ENCODE data around the gene MYADML2. TPM values are rescaled to one million over a fixed set of nuclear protein-coding genes. Genes with fewer than 3 reads are reported as not detected.

MYADML2 gene
- total RNA-seq, 2 donors from 2014 or later: 0.27 TPM; not detected in 1

DNA sequence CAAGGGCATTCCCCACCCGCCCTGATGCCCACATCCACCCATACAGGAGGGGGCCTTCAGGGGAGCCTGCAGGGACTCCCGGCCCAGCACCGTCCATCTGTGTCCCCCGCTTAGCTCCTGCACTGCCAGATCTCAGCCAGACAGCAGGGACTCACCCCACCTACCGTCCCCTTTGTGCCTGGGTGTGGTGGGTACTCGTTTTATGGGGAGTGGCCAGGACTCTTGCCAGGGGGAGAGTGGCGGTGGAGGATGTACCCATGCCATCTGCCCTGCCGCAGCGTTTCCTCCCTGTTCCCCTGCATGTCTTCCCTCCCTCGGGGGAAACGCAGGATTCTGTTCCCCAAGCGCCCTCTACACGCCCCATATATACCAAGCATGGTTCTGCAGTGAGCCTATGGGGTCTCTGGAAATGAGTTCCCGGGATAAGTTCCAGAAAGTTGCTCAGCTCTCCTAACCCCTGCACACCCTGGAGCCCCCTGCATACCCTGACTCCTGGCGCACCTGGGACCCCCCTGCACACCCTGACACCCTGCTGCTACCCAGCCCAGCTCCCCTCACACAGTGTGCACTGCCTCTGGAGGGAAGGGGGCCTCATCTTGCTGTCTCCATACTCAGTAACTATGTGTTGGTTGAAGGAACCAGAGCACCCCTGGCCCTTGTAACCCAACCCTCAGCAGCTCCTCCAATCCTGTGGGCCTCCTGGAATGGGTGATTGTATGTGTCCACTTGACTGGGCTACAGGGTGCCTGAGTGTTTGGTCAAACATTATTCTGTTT, 15.3 kb downstream of the MYADML2 start:
- Histone ChIP-seq H3K4me3 (no peak overlapping the region), H3K27me3 (peaks cover 9% of the 10 kb centered on the region), H3K27ac (no peak overlapping the region), H3K9me3 (no peaks in the 10 kb centered on the region), H3K36me3 (no peaks in the 10 kb centered on the region), H3K9ac (ENCODE audit: low read depth in 2 of 2, low read length in 2 of 2) (no peak overlapping the region), H3K4me1 (peaks cover 6% of the 10 kb centered on the region)
- TF ChIP-seq CTCF (IDR thresholded peaks at IDR 0.05): no peak
- intact Hi-C loops (cut with DNase I): no loop called here
- DNase-seq: no peak

DNA sequence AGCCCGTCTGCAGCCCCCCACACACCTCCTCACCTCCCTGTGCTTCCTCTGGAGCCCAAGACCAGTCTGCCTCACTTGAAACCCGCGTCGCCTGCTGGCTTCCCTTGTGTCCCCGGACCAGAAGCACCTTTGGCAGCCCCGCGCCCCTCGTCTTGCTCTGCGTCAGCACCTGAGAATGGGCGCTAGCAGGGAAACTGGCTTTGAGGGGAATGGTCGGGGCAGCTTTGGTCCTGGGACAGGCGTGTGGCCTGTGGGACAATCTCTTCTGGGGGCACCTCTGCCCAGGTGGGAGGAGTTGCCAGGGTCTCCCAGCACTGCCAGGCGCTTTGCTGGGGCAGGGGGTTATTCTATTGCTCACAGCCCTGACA, 15.9 kb downstream of the MYADML2 start:
- peaks cover 9% of the 10 kb centered on the region for H3K27me3 ChIP-seq
- no peak for DNase-seq
- no peak overlapping the region for H3K9ac ChIP-seq (ENCODE audit: low read depth in 2 of 2, low read length in 2 of 2)
- no peaks in the 10 kb centered on the region for H3K36me3 ChIP-seq
- no peak for TF ChIP-seq CTCF (IDR thresholded peaks at IDR 0.05)
- peaks cover 6% of the 10 kb centered on the region for H3K4me1 ChIP-seq
- intact Hi-C loops (cut with DNase I): no loop called here
- H3K27ac ChIP-seq: no peak overlapping the region
- no peaks in the 10 kb centered on the region for H3K9me3 ChIP-seq
- no peak overlapping the region for H3K4me3 ChIP-seq

- H3K27me3 ChIP-seq: peaks cover 9% of the 10 kb centered on the region
- TF ChIP-seq CTCF (IDR thresholded peaks at IDR 0.05): no peak
- peak; percentile 51 for DNase-seq
- H3K4me3 ChIP-seq: no peak overlapping the region
- H3K4me1 ChIP-seq: peaks cover 6% of the 10 kb centered on the region
- no peaks in the 10 kb centered on the region for H3K36me3 ChIP-seq
- intact Hi-C loops (cut with DNase I): no loop called here
- no peak overlapping the region for H3K9ac ChIP-seq (ENCODE audit: low read depth in 2 of 2, low read length in 2 of 2)
- H3K27ac ChIP-seq: no peak overlapping the region
- no peaks in the 10 kb centered on the region for H3K9me3 ChIP-seq
Observed at GRCh38 chr17:81930142-81931125, 16.6 kb downstream of the MYADML2 start.

DNA sequence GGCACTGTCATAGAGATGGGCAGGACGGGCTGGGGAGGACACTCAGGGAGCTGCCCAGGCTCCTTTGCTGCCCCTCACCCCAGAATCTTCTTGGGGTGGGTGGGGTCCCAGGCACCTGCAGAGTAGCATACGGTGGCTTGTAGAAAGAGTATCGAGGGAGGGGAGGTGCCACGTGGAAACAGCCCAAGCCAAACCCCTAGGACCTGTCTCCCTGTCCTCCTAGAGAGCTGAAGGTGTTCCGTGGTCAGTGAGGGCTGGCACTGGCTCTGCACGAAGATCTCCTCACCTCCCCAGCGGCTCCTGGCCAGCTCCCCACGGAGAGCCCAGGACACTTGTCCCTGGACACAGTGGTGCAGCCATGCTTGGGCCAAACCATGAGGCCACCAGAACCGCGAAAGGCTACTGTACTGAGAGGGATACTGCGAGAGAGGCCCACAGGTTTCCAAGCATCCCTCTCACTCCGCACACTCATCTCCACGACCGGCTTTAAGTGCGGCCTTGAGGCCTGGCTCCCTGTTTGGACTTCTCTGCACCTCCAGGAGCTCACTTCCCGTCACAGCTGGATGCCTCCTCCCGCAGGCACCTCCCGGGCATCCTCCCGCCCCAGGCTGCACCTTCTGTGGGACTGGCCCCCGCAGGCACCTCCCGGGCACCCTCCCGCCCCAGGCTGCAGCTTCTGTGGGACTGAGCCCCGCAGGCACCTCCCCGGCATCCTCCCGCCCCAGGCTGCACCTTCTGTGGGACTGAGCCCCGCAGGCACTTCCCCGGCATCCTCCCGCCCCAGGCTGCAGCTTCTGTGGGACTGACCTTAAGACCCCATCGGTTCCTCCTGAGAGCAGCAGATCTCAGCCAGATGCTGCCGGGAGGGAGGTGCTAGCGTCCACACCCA, 17.5 kb downstream of the MYADML2 start:
- no peaks in the 10 kb centered on the region for H3K36me3 ChIP-seq
- DNase-seq: no peak
- intact Hi-C loops (cut with DNase I): no loop called here
- no peak overlapping the region for H3K27ac ChIP-seq
- H3K9me3 ChIP-seq: no peaks in the 10 kb centered on the region
- H3K4me1 ChIP-seq: peaks cover 13% of the 10 kb centered on the region
- H3K27me3 ChIP-seq: peaks cover 9% of the 10 kb centered on the region
- H3K4me3 ChIP-seq: no peak overlapping the region
- no peak for TF ChIP-seq CTCF (IDR thresholded peaks at IDR 0.05)
- H3K9ac ChIP-seq (ENCODE audit: low read depth in 2 of 2, low read length in 2 of 2): no peak overlapping the region
